Fibroblast of villous mesenchyme (primary cell): ENCODE measurements around the gene RPA1. TPM values are rescaled to one million over a fixed set of nuclear protein-coding genes. Genes with fewer than 3 reads are reported as not detected.
A peak's percentile ranks its signal among the peaks of the same experiment; 100 is the strongest.
"Not testable (repeated sequence)": the region's sequence is repeated elsewhere in the genome, so short reads cannot be mapped to it uniquely, and the experiment has no call there.

Experiments used
- DNase-seq: peaks from one replicate; pipeline ENCODE4 v3.0.0-alpha.2; 2010; ENCODE audit warnings: low read depth
- H3K4me3 ChIP-seq: 2 replicates; pipeline ENCODE4 v1.5.1; 2011; ENCODE audit warnings: low read depth, mild to moderate bottlenecking, low read length
- total RNA-seq: library from RNA; depleted of rRNA; stranded (reverse); fragments of >200 nt; gene quantifications from 2 replicates; pipeline ENCODE4 v1.2.3, GENCODE V29; 2012
- TF ChIP-seq, protein P1 (sequence below): IDR thresholded peaks from 2 replicates; pipeline ENCODE4 v1.5.1; 2012; ENCODE audit warnings: low read depth, mild to moderate bottlenecking, low read length; ENCODE audit not compliant: insufficient read depth

The RPA1 gene
- total RNA-seq, 1 donor = 13.4 TPM

DNA sequence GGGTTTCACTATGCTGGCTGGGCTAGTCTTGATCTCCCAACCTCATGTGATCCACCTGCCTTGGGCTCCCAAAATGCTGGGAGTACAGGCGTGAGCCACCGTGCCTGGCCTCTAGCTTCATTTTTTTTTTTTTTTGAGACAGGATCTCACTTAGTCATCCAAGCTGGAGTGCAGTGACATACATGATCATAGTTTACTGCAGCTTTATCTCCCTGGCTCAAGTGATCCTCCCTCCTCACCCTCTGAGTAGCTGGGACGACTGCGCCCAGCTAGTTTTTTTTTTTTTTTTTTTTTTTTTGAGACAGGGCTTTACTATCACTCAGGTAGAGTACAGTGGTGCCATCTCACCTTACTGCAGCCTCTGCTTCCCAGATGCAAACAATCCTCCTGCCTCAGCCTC is 9.7 kb downstream of the RPA1 start:
- TF ChIP-seq, protein P1, sequence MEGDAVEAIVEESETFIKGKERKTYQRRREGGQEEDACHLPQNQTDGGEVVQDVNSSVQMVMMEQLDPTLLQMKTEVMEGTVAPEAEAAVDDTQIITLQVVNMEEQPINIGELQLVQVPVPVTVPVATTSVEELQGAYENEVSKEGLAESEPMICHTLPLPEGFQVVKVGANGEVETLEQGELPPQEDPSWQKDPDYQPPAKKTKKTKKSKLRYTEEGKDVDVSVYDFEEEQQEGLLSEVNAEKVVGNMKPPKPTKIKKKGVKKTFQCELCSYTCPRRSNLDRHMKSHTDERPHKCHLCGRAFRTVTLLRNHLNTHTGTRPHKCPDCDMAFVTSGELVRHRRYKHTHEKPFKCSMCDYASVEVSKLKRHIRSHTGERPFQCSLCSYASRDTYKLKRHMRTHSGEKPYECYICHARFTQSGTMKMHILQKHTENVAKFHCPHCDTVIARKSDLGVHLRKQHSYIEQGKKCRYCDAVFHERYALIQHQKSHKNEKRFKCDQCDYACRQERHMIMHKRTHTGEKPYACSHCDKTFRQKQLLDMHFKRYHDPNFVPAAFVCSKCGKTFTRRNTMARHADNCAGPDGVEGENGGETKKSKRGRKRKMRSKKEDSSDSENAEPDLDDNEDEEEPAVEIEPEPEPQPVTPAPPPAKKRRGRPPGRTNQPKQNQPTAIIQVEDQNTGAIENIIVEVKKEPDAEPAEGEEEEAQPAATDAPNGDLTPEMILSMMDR = no peak
- H3K4me3 ChIP-seq = no peak overlapping the region
- DNase-seq = peak; percentile 8

DNA sequence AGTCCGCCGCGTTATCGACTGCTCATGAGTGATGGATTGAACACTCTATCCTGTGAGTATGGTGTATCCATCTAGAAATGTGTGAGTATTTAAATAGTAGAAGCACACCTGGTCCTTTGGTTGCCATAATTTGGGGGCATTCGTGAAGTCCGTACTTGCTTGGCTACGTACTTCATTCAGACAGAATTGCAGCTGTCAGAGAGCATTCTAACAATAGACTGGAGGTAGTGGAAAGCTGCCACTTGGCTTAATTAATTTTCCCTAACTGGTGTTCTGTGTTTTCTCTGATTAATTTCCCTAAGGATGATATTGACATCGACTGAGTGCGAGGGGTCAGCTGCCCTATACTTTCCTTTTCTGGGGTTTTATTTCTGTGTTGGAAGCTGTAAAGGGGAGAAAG is 14.1 kb downstream of the RPA1 start:
- H3K4me3 ChIP-seq = no peak overlapping the region
- no peak for DNase-seq
- TF ChIP-seq, protein P1 = no peak

DNA sequence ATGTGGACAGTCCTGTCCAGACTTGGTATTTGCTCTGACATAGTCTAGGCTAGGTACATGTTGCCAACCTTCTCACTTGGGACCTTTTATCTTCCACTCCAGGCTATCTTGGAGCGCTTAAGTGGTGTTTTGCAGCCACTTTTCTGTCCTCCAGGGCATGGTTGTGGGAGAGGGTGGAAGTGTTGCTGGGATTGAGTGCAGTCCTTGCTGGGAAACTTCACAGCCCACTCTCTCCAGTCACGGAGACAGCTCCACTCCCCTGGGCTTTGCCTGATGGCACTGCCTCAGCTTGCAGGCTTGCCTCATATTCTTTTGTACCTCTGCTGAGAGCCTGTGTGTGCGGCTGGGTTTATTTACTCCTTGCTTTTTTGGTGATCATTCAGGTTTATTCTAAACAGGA is 17.4 kb downstream of the RPA1 start:
- TF ChIP-seq, protein P1 = no peak
- H3K4me3 ChIP-seq = no peak overlapping the region
- DNase-seq = no peak

GRCh38 chr17:1852327-1852726 is 22.5 kb downstream of the RPA1 start:
- DNase-seq = no peak
- H3K4me3 ChIP-seq = no peak overlapping the region
- TF ChIP-seq, protein P1 = no peak

- no peak overlapping the region for H3K4me3 ChIP-seq
- TF ChIP-seq, protein P1 = no peak
- DNase-seq = no peak
Observed at GRCh38 chr17:1853698-1854097, 23.9 kb downstream of the RPA1 start.

DNA sequence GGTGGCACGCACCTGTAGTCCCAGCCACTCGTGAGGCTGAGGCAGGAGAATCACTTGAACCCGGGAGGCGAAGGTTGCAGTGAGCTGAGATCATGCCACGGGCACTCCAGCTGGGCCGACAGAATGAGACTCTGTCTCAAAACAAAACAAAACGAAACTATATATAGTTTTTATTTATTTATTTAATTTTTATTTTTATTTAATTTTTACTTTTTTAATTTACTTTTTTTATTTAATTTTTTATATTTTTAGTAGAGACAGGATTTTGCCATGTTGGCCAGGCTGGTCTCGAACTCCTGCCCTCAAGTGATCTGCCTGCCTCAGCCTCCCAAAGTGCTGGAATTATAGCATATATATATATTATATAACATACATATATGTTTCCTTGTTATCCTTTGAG is 26.7 kb downstream of the RPA1 start:
- DNase-seq = not testable (repeated sequence)

GRCh38 chr17:1860978-1861377 is 31.2 kb downstream of the RPA1 start:
- no peak overlapping the region for H3K4me3 ChIP-seq
- TF ChIP-seq, protein P1 = no peak
- no peak for DNase-seq

More for the DNA sequence above, 26.7 kb downstream of the RPA1 start:
- H3K4me3 ChIP-seq = not testable (repeated sequence)
